HepG2 (cell line): ENCODE data around the gene MRPL28. TPM values are rescaled to one million over a fixed set of nuclear protein-coding genes. Genes with fewer than 3 reads are reported as not detected.

ENCODE experiments used
- ATAD3A ChIP-seq: sonication (generic); formaldehyde crosslinking; IDR thresholded peaks from 2 replicates; pipeline ENCODE4 v1.4.0; 2020; ENCODE audit warnings: missing genetic modification reagents
- FOXC1 ChIP-seq: sonication (generic); formaldehyde crosslinking; IDR thresholded peaks from 2 replicates; pipeline ENCODE4 v1.8.0; 2022; ENCODE audit warnings: mild to moderate bottlenecking, missing genetic modification reagents, borderline replicate concordance
- HIVEP1 ChIP-seq: sonication (generic); formaldehyde crosslinking; IDR thresholded peaks from 2 replicates; pipeline ENCODE4 v1.4.0; 2020; ENCODE audit warnings: mild to moderate bottlenecking, missing genetic modification reagents
- KDM2A ChIP-seq: sonication (generic); formaldehyde crosslinking; IDR thresholded peaks from 2 replicates; pipeline ENCODE4 v1.4.0; 2020; ENCODE audit warnings: low read depth, missing genetic modification reagents, borderline replicate concordance
- SIN3A ChIP-seq: IDR thresholded peaks from 2 replicates; pipeline ENCODE4 v1.6.1; 2011; ENCODE audit warnings: low read depth, mild to moderate bottlenecking, control low read depth, low read length, borderline replicate concordance
- SOX5 ChIP-seq: IDR thresholded peaks from 2 replicates; pipeline ENCODE4 v1.6.1; 2016; ENCODE audit warnings: borderline replicate concordance
- ZFX ChIP-seq: sonication (generic); formaldehyde crosslinking; IDR thresholded peaks from 2 replicates; pipeline ENCODE4 v1.4.0; 2020; ENCODE audit warnings: mild to moderate bottlenecking, low read depth, missing genetic modification reagents, moderate library complexity
- ZNF33A ChIP-seq: sonication (generic); formaldehyde crosslinking; IDR thresholded peaks from 2 replicates; pipeline ENCODE4 v1.5.1; 2020; ENCODE audit warnings: missing genetic modification reagents, mild to moderate bottlenecking, moderate library complexity, borderline replicate concordance
- ZNF496 ChIP-seq: sonication (generic); formaldehyde crosslinking; IDR thresholded peaks from 2 replicates; pipeline ENCODE4 v1.8.1; 2023; ENCODE audit warnings: mild to moderate bottlenecking, moderate library complexity, missing genetic modification reagents; ENCODE audit not compliant: insufficient replicate concordance
- polyA plus RNA-seq, 8 experiments: library from polyadenylated mRNA; depleted of rRNA in 3 of 8; stranded (reverse) in 7 of 8; unstranded in 1 of 8; fragments of >200 nt; fragmentation: Illumina TruSeq in 4 of 8; extraction: Trizol in 4 of 8; gene quantifications; 2 replicates each; pipeline versions ENCODE4 v1.2.1 to v1.2.3, GENCODE V29; 2011 to 2016; ENCODE audit warnings: low read depth in 4 of 8, missing spikeins in 1 of 8, mixed read lengths in 1 of 8; ENCODE audit not compliant: insufficient read depth in 1 of 8
- total RNA-seq, 5 experiments: library from RNA; depleted of rRNA; stranded (reverse); fragments of >200 nt; fragmentation: Illumina TruSeq; extraction: Trizol; gene quantifications; 2 replicates each; pipeline ENCODE4 v1.2.3, GENCODE V29; 2016; ENCODE audit warnings: low read depth in 1 of 5
- TF ChIP-seq, protein P1 (sequence below): sonication (generic); formaldehyde crosslinking; IDR thresholded peaks from 2 replicates; pipeline ENCODE4 v1.9.0; 2021; ENCODE audit warnings: mild to moderate bottlenecking, missing genetic modification reagents
- TF ChIP-seq, protein P2 (sequence below): sonication (generic); formaldehyde crosslinking; IDR thresholded peaks from 2 replicates; pipeline ENCODE4 v1.4.0; 2020; ENCODE audit warnings: missing genetic modification reagents
- TF ChIP-seq, protein P3 (sequence below): sonication (generic); formaldehyde crosslinking; IDR thresholded peaks from 2 replicates; pipeline ENCODE4 v1.4.0; 2020; ENCODE audit warnings: missing genetic modification reagents
- TF ChIP-seq, protein P4 (sequence below): sonication (generic); formaldehyde crosslinking; IDR thresholded peaks from 2 replicates; pipeline ENCODE4 v1.4.0; 2020; ENCODE audit warnings: missing genetic modification reagents, borderline replicate concordance

The MRPL28 gene
- total and polyA plus RNA-seq, 2 of the 13 experiments (the other 11 are each of a cell fraction or from before 2014, with no cell fraction given) = 114 to 135 TPM

DNA sequence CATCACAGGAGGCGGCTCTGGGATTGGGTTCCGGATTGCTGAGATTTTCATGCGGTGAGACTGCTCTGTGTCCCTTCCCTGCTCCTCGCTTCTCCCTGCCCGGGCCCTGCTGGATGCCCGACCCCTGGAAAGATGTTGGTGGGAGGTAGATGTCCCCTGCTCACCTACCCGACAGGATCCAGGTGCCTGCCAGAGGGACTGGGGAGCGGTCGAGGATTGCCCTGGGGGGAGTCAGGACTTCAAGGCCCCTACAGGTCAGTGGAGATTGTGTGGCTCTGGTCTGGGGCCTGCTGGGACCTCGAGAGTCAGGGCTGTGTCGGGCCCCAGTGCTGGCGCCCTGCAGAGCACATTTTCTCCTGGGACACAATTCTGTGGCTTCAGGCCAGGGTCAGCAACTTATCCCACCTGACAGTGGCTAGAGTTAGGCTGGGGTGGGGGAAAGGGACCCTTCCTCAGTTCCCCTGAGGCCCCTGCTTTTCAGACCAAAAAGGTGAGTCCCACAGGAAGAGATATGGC lies 34.7 kb upstream of the MRPL28 start (continued):
- TF ChIP-seq, protein P1, sequence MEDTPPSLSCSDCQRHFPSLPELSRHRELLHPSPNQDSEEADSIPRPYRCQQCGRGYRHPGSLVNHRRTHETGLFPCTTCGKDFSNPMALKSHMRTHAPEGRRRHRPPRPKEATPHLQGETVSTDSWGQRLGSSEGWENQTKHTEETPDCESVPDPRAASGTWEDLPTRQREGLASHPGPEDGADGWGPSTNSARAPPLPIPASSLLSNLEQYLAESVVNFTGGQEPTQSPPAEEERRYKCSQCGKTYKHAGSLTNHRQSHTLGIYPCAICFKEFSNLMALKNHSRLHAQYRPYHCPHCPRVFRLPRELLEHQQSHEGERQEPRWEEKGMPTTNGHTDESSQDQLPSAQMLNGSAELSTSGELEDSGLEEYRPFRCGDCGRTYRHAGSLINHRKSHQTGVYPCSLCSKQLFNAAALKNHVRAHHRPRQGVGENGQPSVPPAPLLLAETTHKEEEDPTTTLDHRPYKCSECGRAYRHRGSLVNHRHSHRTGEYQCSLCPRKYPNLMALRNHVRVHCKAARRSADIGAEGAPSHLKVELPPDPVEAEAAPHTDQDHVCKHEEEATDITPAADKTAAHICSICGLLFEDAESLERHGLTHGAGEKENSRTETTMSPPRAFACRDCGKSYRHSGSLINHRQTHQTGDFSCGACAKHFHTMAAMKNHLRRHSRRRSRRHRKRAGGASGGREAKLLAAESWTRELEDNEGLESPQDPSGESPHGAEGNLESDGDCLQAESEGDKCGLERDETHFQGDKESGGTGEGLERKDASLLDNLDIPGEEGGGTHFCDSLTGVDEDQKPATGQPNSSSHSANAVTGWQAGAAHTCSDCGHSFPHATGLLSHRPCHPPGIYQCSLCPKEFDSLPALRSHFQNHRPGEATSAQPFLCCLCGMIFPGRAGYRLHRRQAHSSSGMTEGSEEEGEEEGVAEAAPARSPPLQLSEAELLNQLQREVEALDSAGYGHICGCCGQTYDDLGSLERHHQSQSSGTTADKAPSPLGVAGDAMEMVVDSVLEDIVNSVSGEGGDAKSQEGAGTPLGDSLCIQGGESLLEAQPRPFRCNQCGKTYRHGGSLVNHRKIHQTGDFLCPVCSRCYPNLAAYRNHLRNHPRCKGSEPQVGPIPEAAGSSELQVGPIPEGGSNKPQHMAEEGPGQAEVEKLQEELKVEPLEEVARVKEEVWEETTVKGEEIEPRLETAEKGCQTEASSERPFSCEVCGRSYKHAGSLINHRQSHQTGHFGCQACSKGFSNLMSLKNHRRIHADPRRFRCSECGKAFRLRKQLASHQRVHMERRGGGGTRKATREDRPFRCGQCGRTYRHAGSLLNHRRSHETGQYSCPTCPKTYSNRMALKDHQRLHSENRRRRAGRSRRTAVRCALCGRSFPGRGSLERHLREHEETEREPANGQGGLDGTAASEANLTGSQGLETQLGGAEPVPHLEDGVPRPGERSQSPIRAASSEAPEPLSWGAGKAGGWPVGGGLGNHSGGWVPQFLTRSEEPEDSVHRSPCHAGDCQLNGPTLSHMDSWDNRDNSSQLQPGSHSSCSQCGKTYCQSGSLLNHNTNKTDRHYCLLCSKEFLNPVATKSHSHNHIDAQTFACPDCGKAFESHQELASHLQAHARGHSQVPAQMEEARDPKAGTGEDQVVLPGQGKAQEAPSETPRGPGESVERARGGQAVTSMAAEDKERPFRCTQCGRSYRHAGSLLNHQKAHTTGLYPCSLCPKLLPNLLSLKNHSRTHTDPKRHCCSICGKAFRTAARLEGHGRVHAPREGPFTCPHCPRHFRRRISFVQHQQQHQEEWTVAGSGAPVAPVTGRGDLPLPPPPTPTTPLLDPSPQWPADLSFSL = no peak
- TF ChIP-seq ZNF33A (CRISPR knock-in tag) (no peak), KDM2A (CRISPR knock-in tag) (peak; percentile 45; the same call in 1 of the 2 replicates), SOX5 (CRISPR knock-in tag) (no peak), ATAD3A (CRISPR knock-in tag) (no peak), SIN3A (no peak), ZNF496 (CRISPR knock-in tag) (no peak), FOXC1 (CRISPR knock-in tag) (0 out of 2 replicates have a peak, but pooled peaks have one; percentile 52), HIVEP1 (CRISPR knock-in tag) (no peak), ZFX (CRISPR knock-in tag) (peak; percentile 70)
- TF ChIP-seq, protein P2, sequence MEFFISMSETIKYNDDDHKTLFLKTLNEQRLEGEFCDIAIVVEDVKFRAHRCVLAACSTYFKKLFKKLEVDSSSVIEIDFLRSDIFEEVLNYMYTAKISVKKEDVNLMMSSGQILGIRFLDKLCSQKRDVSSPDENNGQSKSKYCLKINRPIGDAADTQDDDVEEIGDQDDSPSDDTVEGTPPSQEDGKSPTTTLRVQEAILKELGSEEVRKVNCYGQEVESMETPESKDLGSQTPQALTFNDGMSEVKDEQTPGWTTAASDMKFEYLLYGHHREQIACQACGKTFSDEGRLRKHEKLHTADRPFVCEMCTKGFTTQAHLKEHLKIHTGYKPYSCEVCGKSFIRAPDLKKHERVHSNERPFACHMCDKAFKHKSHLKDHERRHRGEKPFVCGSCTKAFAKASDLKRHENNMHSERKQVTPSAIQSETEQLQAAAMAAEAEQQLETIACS = no peak
- TF ChIP-seq, protein P3, sequence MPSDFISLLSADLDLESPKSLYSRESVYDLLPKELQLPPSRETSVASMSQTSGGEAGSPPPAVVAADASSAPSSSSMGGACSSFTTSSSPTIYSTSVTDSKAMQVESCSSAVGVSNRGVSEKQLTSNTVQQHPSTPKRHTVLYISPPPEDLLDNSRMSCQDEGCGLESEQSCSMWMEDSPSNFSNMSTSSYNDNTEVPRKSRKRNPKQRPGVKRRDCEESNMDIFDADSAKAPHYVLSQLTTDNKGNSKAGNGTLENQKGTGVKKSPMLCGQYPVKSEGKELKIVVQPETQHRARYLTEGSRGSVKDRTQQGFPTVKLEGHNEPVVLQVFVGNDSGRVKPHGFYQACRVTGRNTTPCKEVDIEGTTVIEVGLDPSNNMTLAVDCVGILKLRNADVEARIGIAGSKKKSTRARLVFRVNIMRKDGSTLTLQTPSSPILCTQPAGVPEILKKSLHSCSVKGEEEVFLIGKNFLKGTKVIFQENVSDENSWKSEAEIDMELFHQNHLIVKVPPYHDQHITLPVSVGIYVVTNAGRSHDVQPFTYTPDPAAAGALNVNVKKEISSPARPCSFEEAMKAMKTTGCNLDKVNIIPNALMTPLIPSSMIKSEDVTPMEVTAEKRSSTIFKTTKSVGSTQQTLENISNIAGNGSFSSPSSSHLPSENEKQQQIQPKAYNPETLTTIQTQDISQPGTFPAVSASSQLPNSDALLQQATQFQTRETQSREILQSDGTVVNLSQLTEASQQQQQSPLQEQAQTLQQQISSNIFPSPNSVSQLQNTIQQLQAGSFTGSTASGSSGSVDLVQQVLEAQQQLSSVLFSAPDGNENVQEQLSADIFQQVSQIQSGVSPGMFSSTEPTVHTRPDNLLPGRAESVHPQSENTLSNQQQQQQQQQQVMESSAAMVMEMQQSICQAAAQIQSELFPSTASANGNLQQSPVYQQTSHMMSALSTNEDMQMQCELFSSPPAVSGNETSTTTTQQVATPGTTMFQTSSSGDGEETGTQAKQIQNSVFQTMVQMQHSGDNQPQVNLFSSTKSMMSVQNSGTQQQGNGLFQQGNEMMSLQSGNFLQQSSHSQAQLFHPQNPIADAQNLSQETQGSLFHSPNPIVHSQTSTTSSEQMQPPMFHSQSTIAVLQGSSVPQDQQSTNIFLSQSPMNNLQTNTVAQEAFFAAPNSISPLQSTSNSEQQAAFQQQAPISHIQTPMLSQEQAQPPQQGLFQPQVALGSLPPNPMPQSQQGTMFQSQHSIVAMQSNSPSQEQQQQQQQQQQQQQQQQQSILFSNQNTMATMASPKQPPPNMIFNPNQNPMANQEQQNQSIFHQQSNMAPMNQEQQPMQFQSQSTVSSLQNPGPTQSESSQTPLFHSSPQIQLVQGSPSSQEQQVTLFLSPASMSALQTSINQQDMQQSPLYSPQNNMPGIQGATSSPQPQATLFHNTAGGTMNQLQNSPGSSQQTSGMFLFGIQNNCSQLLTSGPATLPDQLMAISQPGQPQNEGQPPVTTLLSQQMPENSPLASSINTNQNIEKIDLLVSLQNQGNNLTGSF (CRISPR knock-in tag) = no peak
- TF ChIP-seq, protein P4, sequence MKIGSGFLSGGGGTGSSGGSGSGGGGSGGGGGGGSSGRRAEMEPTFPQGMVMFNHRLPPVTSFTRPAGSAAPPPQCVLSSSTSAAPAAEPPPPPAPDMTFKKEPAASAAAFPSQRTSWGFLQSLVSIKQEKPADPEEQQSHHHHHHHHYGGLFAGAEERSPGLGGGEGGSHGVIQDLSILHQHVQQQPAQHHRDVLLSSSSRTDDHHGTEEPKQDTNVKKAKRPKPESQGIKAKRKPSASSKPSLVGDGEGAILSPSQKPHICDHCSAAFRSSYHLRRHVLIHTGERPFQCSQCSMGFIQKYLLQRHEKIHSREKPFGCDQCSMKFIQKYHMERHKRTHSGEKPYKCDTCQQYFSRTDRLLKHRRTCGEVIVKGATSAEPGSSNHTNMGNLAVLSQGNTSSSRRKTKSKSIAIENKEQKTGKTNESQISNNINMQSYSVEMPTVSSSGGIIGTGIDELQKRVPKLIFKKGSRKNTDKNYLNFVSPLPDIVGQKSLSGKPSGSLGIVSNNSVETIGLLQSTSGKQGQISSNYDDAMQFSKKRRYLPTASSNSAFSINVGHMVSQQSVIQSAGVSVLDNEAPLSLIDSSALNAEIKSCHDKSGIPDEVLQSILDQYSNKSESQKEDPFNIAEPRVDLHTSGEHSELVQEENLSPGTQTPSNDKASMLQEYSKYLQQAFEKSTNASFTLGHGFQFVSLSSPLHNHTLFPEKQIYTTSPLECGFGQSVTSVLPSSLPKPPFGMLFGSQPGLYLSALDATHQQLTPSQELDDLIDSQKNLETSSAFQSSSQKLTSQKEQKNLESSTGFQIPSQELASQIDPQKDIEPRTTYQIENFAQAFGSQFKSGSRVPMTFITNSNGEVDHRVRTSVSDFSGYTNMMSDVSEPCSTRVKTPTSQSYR (CRISPR knock-in tag) = no peak
